Measurements from ENCODE around the gene OSBPL8. TPM values are rescaled to one million over a fixed set of nuclear protein-coding genes. Genes with fewer than 3 reads are reported as not detected.

OSBPL8 gene
- total and polyA plus RNA-seq, 9 of the 15 experiments (the other 6 are each of a cell fraction or from before 2014, with no cell fraction given), result 17.4 to 82.7 (median 42.8) TPM

GRCh38 chr12:76591476-76591875 is 31.9 kb upstream of the OSBPL8 start:
- Histone ChIP-seq H3K4me2 (ENCODE audit: insufficient read depth, low read length) (no peak overlapping the region), H3K27me3 (ENCODE audit: control insufficient read depth in 2 of 2, insufficient read depth in 2 of 2, low read length in 2 of 2) (no peaks in the 10 kb centered on the region), H2AFZ (ENCODE audit: low read depth, low read length) (no peak overlapping the region), H3K27ac (ENCODE audit: extremely low read depth, low read depth, low read length) (no peak overlapping the region), H3K9me3 (replicated peaks; ENCODE audit: control insufficient read depth, insufficient read depth, low read depth, low read length) (no peaks in the 10 kb centered on the region; the same call in 1 of the 2 replicates), H4K20me1 (replicated peaks; ENCODE audit: control insufficient read depth, insufficient read depth, low read length) (no peaks in the 10 kb centered on the region), H3K79me2 (ENCODE audit: control insufficient read depth, insufficient read depth, low read length) (no peaks in the 10 kb centered on the region), H3K9ac (ENCODE audit: insufficient read depth in 1 of 2, low read depth in 2 of 2, low read length in 2 of 2) (no peak overlapping the region), H3K4me3 (no peak overlapping the region), H3K9me1 (ENCODE audit: control insufficient read depth, insufficient read depth, low read length) (no peaks in the 10 kb centered on the region), H3K36me3 (ENCODE audit: control insufficient read depth, insufficient read depth, low read length) (no peaks in the 10 kb centered on the region), H3K4me1 (replicated peaks in 1 of 2; ENCODE audit: control insufficient read depth in 2 of 2, insufficient read depth in 2 of 2, low read length in 2 of 2) (no peaks in the 10 kb centered on the region)
- intact Hi-C loops (cut with micrococcal nuclease), result no loop called here
- ATAC-seq (no peak), FAIRE-seq (no peak), DNase-seq (ENCODE audit: extremely low read depth in 1 of 4, low spot score in 3 of 4) (no peak)
- TF ChIP-seq SAFB2 (IDR thresholded peaks at IDR 0.05; ENCODE audit: borderline replicate concordance, low read depth, low read length, severe bottlenecking), result no peak
- in situ Hi-C loops (cut with MboI), result no loop called here
- POLR2A ChIA-PET, result no interaction called here
- CTCF ChIA-PET (ENCODE audit: low intra/inter-chr PET ratio), result no interaction called here
- BruUV-seq (replicated peaks), result no TSS peak

- no peak overlapping the region for H3K9ac ChIP-seq (ENCODE audit: insufficient read depth in 1 of 2, low read depth in 2 of 2, low read length in 2 of 2)
- no peak overlapping the region for H3K27ac ChIP-seq (ENCODE audit: extremely low read depth, low read depth, low read length)
- intact Hi-C loops (cut with micrococcal nuclease) (no loop called here), in situ Hi-C loops (cut with MboI) (no loop called here)
- ATAC-seq, result no peak
- ChIA-PET CTCF (ENCODE audit: low intra/inter-chr PET ratio) (no interaction called here), POLR2A (interaction anchor here (0.7 kb wide), 1 partner anchor 336 kb away, joined by 3 read pairs; no protein-coding TSS in a partner anchor)
- no peak for FAIRE-seq
- H3K4me2 ChIP-seq (ENCODE audit: insufficient read depth, low read length), result no peak overlapping the region
- no peaks in the 10 kb centered on the region for H3K9me3 ChIP-seq (replicated peaks; ENCODE audit: control insufficient read depth, insufficient read depth, low read depth, low read length)
- no peaks in the 10 kb centered on the region for H3K9me1 ChIP-seq (ENCODE audit: control insufficient read depth, insufficient read depth, low read length)
- no peaks in the 10 kb centered on the region for H4K20me1 ChIP-seq (replicated peaks; ENCODE audit: control insufficient read depth, insufficient read depth, low read length)
- DNase-seq (ENCODE audit: extremely low read depth in 1 of 4, low spot score in 3 of 4), result no peak
- whole genome bisulfite sequencing (ENCODE audit: insufficient coverage, low coverage, missing lambda C conversion rate), result 2% methylated on average over 3 of the region's 3 CpGs
- no peak overlapping the region for H2AFZ ChIP-seq (ENCODE audit: low read depth, low read length)
- no peaks in the 10 kb centered on the region for H3K36me3 ChIP-seq (ENCODE audit: control insufficient read depth, insufficient read depth, low read length)
- H3K4me3 ChIP-seq, result no peak overlapping the region
- BruUV-seq (replicated peaks), result no TSS peak
- H3K79me2 ChIP-seq (ENCODE audit: control insufficient read depth, insufficient read depth, low read length), result no peaks in the 10 kb centered on the region
- no peaks in the 10 kb centered on the region for H3K27me3 ChIP-seq (ENCODE audit: control insufficient read depth in 2 of 2, insufficient read depth in 2 of 2, low read length in 2 of 2)
- no peak for TF ChIP-seq GABPB1 (CRISPR knock-in tag; IDR thresholded peaks at IDR 0.05)
- no peak for TF ChIP-seq HDGF (IDR thresholded peaks at IDR 0.05)
- no peak for TF ChIP-seq CREM (IDR thresholded peaks at IDR 0.05; ENCODE audit: low read depth)
- TF ChIP-seq MECOM (CRISPR knock-in tag; IDR thresholded peaks at IDR 0.05), result no peak
- TF ChIP-seq ZNF175 (CRISPR knock-in tag; IDR thresholded peaks at IDR 0.05; ENCODE audit: low read depth), result no peak
- no peaks in the 10 kb centered on the region; a peak in 1 of 5 replicates for H3K4me1 ChIP-seq (replicated peaks in 1 of 2; ENCODE audit: control insufficient read depth in 2 of 2, insufficient read depth in 2 of 2, low read length in 2 of 2)
Measured at GRCh38 chr12:76590131-76590530, 30.6 kb upstream of the OSBPL8 start.
